GM18498 (cell line): Measurements from ENCODE around the gene SRP14.
"Not testable (repeated sequence)": the region's sequence is repeated elsewhere in the genome, so short reads cannot be mapped to it uniquely, and the experiment has no call there.

Experiments
- ATAC-seq: cut with Tn5 transposase; IDR thresholded peaks from one replicate; pipeline ENCODE4 v1.9.1; 2021; ENCODE audit warnings: mild to moderate bottlenecking, moderate library complexity; ENCODE audit not compliant: unreplicated experiment

The SRP14 gene

GRCh38 chr15:40038638-40039543, at the start of gene SRP14:
Gene SRP14, minus strand, starts transcription at chr15:40039181. Its CDS starts 65 bp downstream, at chr15:40039116.
- ATAC-seq, result peak; percentile 92

GRCh38 chr15:40087991-40088928, 49.3 kb upstream of the SRP14 start:
- no peak for ATAC-seq

- no peak for ATAC-seq
These were observed 48.3 kb upstream of the SRP14 start for GRCh38 chr15:40087068-40087810.

- no peak for ATAC-seq
These were observed 46.3 kb upstream of the SRP14 start for GRCh38 chr15:40085266-40085665.

GRCh38 chr15:40084650-40085049, 45.7 kb upstream of the SRP14 start:
- ATAC-seq, result no peak

GRCh38 chr15:40082195-40082883, 43.4 kb upstream of the SRP14 start:
- ATAC-seq, result no peak

- ATAC-seq, result no peak
These were observed 42.8 kb upstream of the SRP14 start for GRCh38 chr15:40081691-40082194.

- ATAC-seq, result no peak
These were observed 41.9 kb upstream of the SRP14 start for GRCh38 chr15:40080847-40081246.

GRCh38 chr15:40080104-40080503, 41.1 kb upstream of the SRP14 start:
- ATAC-seq, result no peak

- ATAC-seq, result no peak
These were observed 40.5 kb upstream of the SRP14 start for GRCh38 chr15:40079456-40079855.

- no peak for ATAC-seq
These were observed 36.5 kb upstream of the SRP14 start for GRCh38 chr15:40075298-40076044.

GRCh38 chr15:40074656-40075055, 35.7 kb upstream of the SRP14 start:
- not testable (repeated sequence) for ATAC-seq

GRCh38 chr15:40073716-40074490, 34.9 kb upstream of the SRP14 start:
- not testable (repeated sequence) for ATAC-seq

GRCh38 chr15:40072216-40072990, 33.4 kb upstream of the SRP14 start:
- ATAC-seq, result no peak

- no peak for ATAC-seq
These were observed 31.7 kb upstream of the SRP14 start for GRCh38 chr15:40070608-40071218.

- ATAC-seq, result no peak
These were observed 31.2 kb upstream of the SRP14 start for GRCh38 chr15:40070166-40070557.
